Endothelial cell of umbilical vein (primary cell): ENCODE measurements around the gene TREH. TPM values are rescaled to one million over a fixed set of nuclear protein-coding genes. Genes with fewer than 3 reads are reported as not detected.

Experiments used
- BruUV-seq: library from RNA; stranded (reverse); fragments of 400-500 nt; replicated peaks from 2 replicates; lab custom pipeline; 2021; lab: Mats Ljungman, UMichigan
- CTCF ChIA-PET: fragments of 300-600, 350-600 bp; sonication (Branson Sonifier 250); formaldehyde crosslinking; loops from one replicate; lab custom pipeline; 2021; ENCODE audit warnings: antibody characterized with exemption, inconsistent platforms; lab: Charles Lee
- POLR2A ChIA-PET: fragments of 300-600, 350-600 bp; sonication (Branson Sonifier 250); formaldehyde crosslinking; loops from one replicate; lab custom pipeline; 2021; ENCODE audit warnings: antibody characterized with exemption, inconsistent platforms; lab: Charles Lee
- DNase-seq: peaks from one replicate; pipeline ENCODE4 v3.0.0-alpha.2; 2011; ENCODE audit warnings: low read depth, low spot score
- FAIRE-seq: peaks from 2 replicates; lab custom pipeline; 2011; peaks lifted over from hg19 to GRCh38; lab: Jason Lieb, UNC
- H2AFZ ChIP-seq: 2 replicates; pipeline ENCODE4 v1.6.0; 2012; ENCODE audit warnings: low read depth, low read length, control low read depth, inconsistent platforms
- H3K27ac ChIP-seq: 2 replicates; pipeline ENCODE4 v1.5.1; 2011; ENCODE audit warnings: low read depth, mild to moderate bottlenecking, control low read depth, low read length, moderate library complexity; ENCODE audit not compliant: insufficient read depth
- H3K27me3 ChIP-seq, 2 experiments: 2 replicates each; pipeline versions ENCODE4 v1.6.0 to v1.6.1; 2011; ENCODE audit warnings: low read length in 2 of 2, mixed read lengths in 1 of 2; ENCODE audit not compliant: control insufficient read depth in 2 of 2, insufficient read depth in 2 of 2
- H3K36me3 ChIP-seq, 2 experiments: 2 replicates in 1 of 2; 3 replicates in 1 of 2; pipeline ENCODE4 v1.5.1; 2011; ENCODE audit warnings: low read length in 2 of 2, mild to moderate bottlenecking in 1 of 2, moderate library complexity in 1 of 2; ENCODE audit not compliant: control insufficient read depth in 2 of 2, insufficient read depth in 2 of 2; ENCODE audit errors: extremely low read depth in 1 of 2
- H3K4me1 ChIP-seq: 3 replicates; pipeline ENCODE4 v1.5.1; 2011; ENCODE audit warnings: mild to moderate bottlenecking, low read length; ENCODE audit not compliant: control insufficient read depth, insufficient read depth; ENCODE audit errors: extremely low read depth
- H3K4me2 ChIP-seq: 2 replicates; pipeline ENCODE4 v1.6.1; 2011; ENCODE audit warnings: low read length, control low read depth, mixed read lengths; ENCODE audit not compliant: insufficient read depth
- H3K4me3 ChIP-seq, 3 experiments: fragments of 200-600 bp in 1 of 3; sonication (generic), shearing (Covaris generic) in 1 of 3; replicated peaks in 1 of 3; 2 replicates each; pipeline ENCODE4 v1.5.1; 2011 to 2016; ENCODE audit warnings: control low read depth in 3 of 3, low read length in 3 of 3, mild to moderate bottlenecking in 2 of 3, inconsistent platforms in 1 of 3, low read depth in 1 of 3, moderate library complexity in 1 of 3; ENCODE audit not compliant: insufficient read depth in 1 of 3
- H3K79me2 ChIP-seq: 2 replicates; pipeline ENCODE4 v1.6.0; 2012; ENCODE audit warnings: low read length, inconsistent platforms; ENCODE audit not compliant: control insufficient read depth, insufficient read depth
- H3K9ac ChIP-seq: replicated peaks from 2 replicates; pipeline ENCODE3; 2011; ENCODE audit warnings: low read length, control low read depth; ENCODE audit not compliant: insufficient read depth; ENCODE audit errors: extremely low read depth
- H3K9me1 ChIP-seq: replicated peaks from 3 replicates; pipeline ENCODE4 v1.6.0; 2011; ENCODE audit warnings: mild to moderate bottlenecking, low read length; ENCODE audit not compliant: control insufficient read depth, insufficient read depth; ENCODE audit errors: extremely low read depth
- H3K9me3 ChIP-seq: replicated peaks from 2 replicates; pipeline ENCODE4 v1.5.1; 2012; ENCODE audit warnings: low read length, inconsistent platforms; ENCODE audit not compliant: control insufficient read depth, insufficient read depth
- H4K20me1 ChIP-seq: replicated peaks from 2 replicates; pipeline ENCODE3; 2011; ENCODE audit warnings: mild to moderate bottlenecking, low read length; ENCODE audit not compliant: control insufficient read depth, insufficient read depth; ENCODE audit errors: extremely low read depth
- CTCF ChIP-seq, 2 donors: IDR thresholded peaks; 1 replicate in 1 of 2; 2 replicates in 1 of 2; pipeline ENCODE4 v1.5.1; 2011; ENCODE audit warnings: low read length in 2 of 2, mild to moderate bottlenecking in 2 of 2, moderate library complexity in 2 of 2, control low read depth in 1 of 2, inconsistent platforms in 1 of 2, low read depth in 1 of 2; ENCODE audit not compliant: insufficient read depth in 1 of 2; ENCODE audit errors: extremely low read depth in 1 of 2
- FOS ChIP-seq: IDR thresholded peaks from 2 replicates; pipeline ENCODE4 v1.6.1; 2011; ENCODE audit warnings: mild to moderate bottlenecking, low read length, moderate library complexity, borderline replicate concordance; ENCODE audit not compliant: insufficient read depth
- GATA2 ChIP-seq: IDR thresholded peaks from 2 replicates; pipeline ENCODE4 v1.7.0; 2011; ENCODE audit warnings: low read depth, mild to moderate bottlenecking, moderate library complexity, mixed read lengths, low read length; ENCODE audit not compliant: insufficient read length, insufficient read depth
- MAX ChIP-seq: IDR thresholded peaks from 2 replicates; pipeline ENCODE4 v1.6.1; 2011; ENCODE audit not compliant: insufficient read depth, insufficient read length
- POLR2AphosphoS5 ChIP-seq: IDR thresholded peaks from 2 replicates; pipeline ENCODE4 v1.6.1; 2012; ENCODE audit warnings: low read depth, mild to moderate bottlenecking, control low read depth, low read length, moderate library complexity; ENCODE audit not compliant: insufficient read depth
- dilution Hi-C: fragments of 300-500 bp; cut with MboI; formaldehyde crosslinking; loops from one replicate; pipeline ENCODE4 v1.15.0; 2019; ENCODE audit warnings: low sequenced_read_pairs; ENCODE audit not compliant: extremely low pct_ligation_motif_present
- intact Hi-C: fragments of 100-400 bp; cut with micrococcal nuclease; formaldehyde crosslinking; loops from one replicate; pipeline ENCODE4 v1.10.0; 2022
- polyA plus RNA-seq, 4 experiments: library from polyadenylated mRNA; depleted of rRNA in 3 of 4; stranded (reverse) in 3 of 4; unstranded in 1 of 4; fragments of >200 nt; gene quantifications; 2 replicates each; pipeline versions ENCODE4 v1.2.1 to v1.2.3, GENCODE V29; 2011 to 2012; ENCODE audit warnings: missing spikeins in 1 of 4
- total RNA-seq: library from RNA; stranded (reverse); gene quantifications from 2 replicates; pipeline ENCODE4 v1.2.3, GENCODE V29; 2021

Gene TREH
- total and polyA plus RNA-seq, 2 donors (not counting 3 experiments of a cell fraction or from before 2014, with no cell fraction given): not detected

GRCh38 chr11:118635642-118636041 is 43.8 kb downstream of the TREH start:
- H3K4me3 ChIP-seq: no peak overlapping the region
- H3K4me1 ChIP-seq: no peaks in the 10 kb centered on the region
- intact Hi-C loops: loop anchor here (2.0 kb wide), 1 partner anchor 25 kb away; no protein-coding TSS in a partner anchor
- H3K27me3 ChIP-seq: no peaks in the 10 kb centered on the region
- H3K27ac ChIP-seq: no peak overlapping the region
- H3K36me3 ChIP-seq: peaks cover 42 to 59% of the 10 kb centered on the region in 2 experiments
- DNase-seq (no peak), FAIRE-seq (no peak)
- H3K79me2 ChIP-seq: peaks cover 7% of the 10 kb centered on the region
- H3K4me2 ChIP-seq: no peak overlapping the region
- POLR2A ChIA-PET: interaction anchor here (0.9 to 2.3 kb wide), 2 partner anchors 9 to 15 kb away, joined by 3 to 11 read pairs; no protein-coding TSS in a partner anchor
- H3K9ac ChIP-seq: no peak overlapping the region
- BruUV-seq: no TSS peak
- H3K9me3 ChIP-seq: no peaks in the 10 kb centered on the region
- dilution Hi-C loops: no loop called here
- CTCF ChIA-PET: interaction anchor here (0.8 to 4.2 kb wide), 16 partner anchors 9 to 41 kb away, joined by 3 to 23 read pairs (median 4); partner anchors contain the start of gene PHLDB1
- no peak overlapping the region for H2AFZ ChIP-seq
- H3K9me1 ChIP-seq: no peaks in the 10 kb centered on the region
- H4K20me1 ChIP-seq: no peaks in the 10 kb centered on the region
- TF ChIP-seq CTCF (IDR thresholded peaks at IDR 0.05; ENCODE audit: extremely low read depth in 1 of 2, insufficient read depth in 1 of 2, low read depth in 1 of 2, low read length in 2 of 2): no peak
- TF ChIP-seq GATA2: no peak
- no peak for TF ChIP-seq FOS

GRCh38 chr11:118635237-118635591 is 44.2 kb downstream of the TREH start:
- POLR2A ChIA-PET: interaction anchor here (0.9 kb wide), 1 partner anchor 8 kb away, joined by 3 read pairs; no protein-coding TSS in a partner anchor

More at GRCh38 chr11:118635237-118635591, 44.2 kb downstream of the TREH start:
- Histone ChIP-seq H3K9ac (no peak overlapping the region), H3K4me2 (no peak overlapping the region), H3K4me1 (no peaks in the 10 kb centered on the region), H4K20me1 (no peaks in the 10 kb centered on the region), H3K36me3 (peaks cover 40 to 57% of the 10 kb centered on the region in 2 experiments), H3K27ac (no peak overlapping the region), H3K9me1 (no peaks in the 10 kb centered on the region), H3K79me2 (peaks cover 7% of the 10 kb centered on the region), H2AFZ (no peak overlapping the region), H3K9me3 (no peaks in the 10 kb centered on the region), H3K4me3 (no peak overlapping the region), H3K27me3 (no peaks in the 10 kb centered on the region)
- TF ChIP-seq FOS (no peak), MAX (no peak), POLR2AphosphoS5 (peak; percentile 1)
- DNase-seq: no peak
- no peak for FAIRE-seq
- CTCF ChIA-PET: interaction anchor here (0.8 to 4.2 kb wide), 12 partner anchors 9 to 40 kb away, joined by 3 to 23 read pairs (median 4); no protein-coding TSS in a partner anchor
- BruUV-seq: no TSS peak
- dilution Hi-C loops: no loop called here
- intact Hi-C loops: loop anchor here (2.0 kb wide), 1 partner anchor 24 kb away; no protein-coding TSS in a partner anchor
